ENCODE measurements around the gene SNX3. TPM values are rescaled to one million over a fixed set of nuclear protein-coding genes. Genes with fewer than 3 reads are reported as not detected.

The SNX3 gene
- total RNA-seq, 3 donors from 2014 or later, result 144 to 212 (median 151) TPM

DNA sequence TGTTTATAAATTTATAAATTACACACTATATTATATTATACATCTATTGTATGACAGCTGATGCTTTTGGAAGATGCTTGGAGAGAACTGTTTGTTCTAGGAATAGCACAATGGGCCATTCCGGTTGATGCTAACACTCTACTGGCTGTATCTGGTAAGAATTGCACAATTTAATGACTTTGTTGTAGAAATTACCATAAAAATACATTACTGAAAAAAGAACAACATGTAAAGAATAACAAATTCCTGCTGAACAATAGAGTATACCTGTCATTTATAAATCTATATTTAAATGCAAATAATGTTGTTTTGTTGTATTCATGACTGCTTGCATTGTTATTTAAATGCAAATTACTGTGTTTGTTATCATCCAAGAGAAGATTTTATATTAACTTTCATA lies 80.6 kb downstream of the SNX3 start:
- DNase-seq (ENCODE audit: low spot score in 2 of 2), result no peak
- intact Hi-C loops (cut with DNase I; ENCODE audit: low total_unique reads), result no loop called here
- Histone ChIP-seq H3K36me3 (no peaks in the 10 kb centered on the region), H3K4me1 (no peaks in the 10 kb centered on the region), H3K4me3 (no peak overlapping the region), H3K27me3 (peaks cover 0 to 19% of the 10 kb centered on the region in 2 donors), H3K27ac (no peak overlapping the region), H3K9me3 (no peaks in the 10 kb centered on the region)
- TF ChIP-seq, protein P1, sequence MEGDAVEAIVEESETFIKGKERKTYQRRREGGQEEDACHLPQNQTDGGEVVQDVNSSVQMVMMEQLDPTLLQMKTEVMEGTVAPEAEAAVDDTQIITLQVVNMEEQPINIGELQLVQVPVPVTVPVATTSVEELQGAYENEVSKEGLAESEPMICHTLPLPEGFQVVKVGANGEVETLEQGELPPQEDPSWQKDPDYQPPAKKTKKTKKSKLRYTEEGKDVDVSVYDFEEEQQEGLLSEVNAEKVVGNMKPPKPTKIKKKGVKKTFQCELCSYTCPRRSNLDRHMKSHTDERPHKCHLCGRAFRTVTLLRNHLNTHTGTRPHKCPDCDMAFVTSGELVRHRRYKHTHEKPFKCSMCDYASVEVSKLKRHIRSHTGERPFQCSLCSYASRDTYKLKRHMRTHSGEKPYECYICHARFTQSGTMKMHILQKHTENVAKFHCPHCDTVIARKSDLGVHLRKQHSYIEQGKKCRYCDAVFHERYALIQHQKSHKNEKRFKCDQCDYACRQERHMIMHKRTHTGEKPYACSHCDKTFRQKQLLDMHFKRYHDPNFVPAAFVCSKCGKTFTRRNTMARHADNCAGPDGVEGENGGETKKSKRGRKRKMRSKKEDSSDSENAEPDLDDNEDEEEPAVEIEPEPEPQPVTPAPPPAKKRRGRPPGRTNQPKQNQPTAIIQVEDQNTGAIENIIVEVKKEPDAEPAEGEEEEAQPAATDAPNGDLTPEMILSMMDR (IDR thresholded peaks at IDR 0.05), result no peak
- TF ChIP-seq POLR2AphosphoS5 (IDR thresholded peaks at IDR 0.05) (no peak), POLR2A (IDR thresholded peaks at IDR 0.05) (no peak)

DNA sequence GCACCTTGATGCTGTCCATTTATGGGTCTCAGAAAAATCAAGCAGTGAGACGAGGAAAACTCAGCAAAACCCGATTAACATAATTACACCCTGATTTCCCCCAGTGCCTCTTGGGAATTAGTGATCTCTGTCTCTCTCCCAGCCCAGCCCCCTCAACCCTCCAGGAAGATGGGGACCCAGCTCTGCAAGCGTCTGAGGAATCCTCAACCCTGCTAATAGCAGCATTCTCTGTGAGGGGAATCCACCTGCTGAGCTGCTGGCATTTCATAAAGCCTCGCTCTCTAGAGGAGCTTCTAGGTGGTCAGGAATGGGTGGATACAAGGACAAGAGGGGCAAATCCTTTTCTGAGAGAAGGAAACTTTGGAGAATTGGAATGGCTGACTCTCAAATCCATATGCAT lies 81.1 kb downstream of the SNX3 start:
- Histone ChIP-seq H3K36me3 (no peaks in the 10 kb centered on the region), H3K4me3 (no peak overlapping the region), H3K27me3 (peaks cover 4 to 24% of the 10 kb centered on the region in 2 donors), H3K4me1 (no peaks in the 10 kb centered on the region), H3K9me3 (no peaks in the 10 kb centered on the region), H3K27ac (no peak overlapping the region)
- TF ChIP-seq POLR2A (IDR thresholded peaks at IDR 0.05) (no peak), POLR2AphosphoS5 (IDR thresholded peaks at IDR 0.05) (no peak)
- TF ChIP-seq, protein P1 (IDR thresholded peaks at IDR 0.05), result no peak
- intact Hi-C loops (cut with DNase I; ENCODE audit: low total_unique reads), result no loop called here
- no peak for DNase-seq (ENCODE audit: low spot score in 2 of 2)

DNA sequence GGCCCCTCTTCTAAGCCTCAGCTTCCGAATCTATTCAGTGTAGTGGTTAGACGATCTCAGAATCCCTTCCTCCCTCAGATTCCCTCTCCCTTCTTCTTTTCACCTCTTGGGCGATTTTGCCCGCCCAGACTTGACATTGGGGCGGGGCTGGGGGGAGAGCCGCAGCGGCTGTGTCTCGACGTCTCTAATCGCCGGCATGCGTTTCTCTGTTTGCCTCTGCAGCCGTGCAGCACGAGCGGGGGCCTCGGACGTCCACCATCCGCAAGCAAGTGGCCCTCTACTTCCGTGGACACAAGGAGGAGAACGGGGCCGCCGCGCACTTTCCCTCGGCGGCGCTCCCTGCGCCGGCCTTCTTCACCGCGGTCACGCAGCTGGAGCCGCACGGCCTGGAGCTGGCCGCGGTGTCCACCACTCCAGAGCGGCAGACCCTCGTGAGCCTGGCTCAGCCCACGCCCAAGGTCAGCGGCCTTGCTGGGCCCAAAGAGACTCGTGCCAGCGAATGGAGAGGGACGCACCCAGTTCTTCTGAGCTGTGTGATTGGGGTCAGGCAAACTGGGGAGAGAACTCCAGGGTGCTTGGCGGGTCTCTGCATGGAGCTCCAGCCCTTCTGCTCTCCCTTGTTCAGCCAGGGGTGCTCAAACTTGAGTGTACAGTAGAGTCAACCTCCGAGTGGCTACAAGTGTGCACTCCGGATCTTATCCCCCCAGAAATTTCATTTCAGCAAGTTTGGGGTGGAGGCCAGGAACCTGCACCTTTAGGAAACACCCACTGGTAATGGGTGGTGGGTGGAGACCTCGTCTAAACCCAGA lies 84.4 kb downstream of the SNX3 start:
- Histone ChIP-seq H3K27ac (no peak overlapping the region), H3K4me3 (peak overlapping the region; percentile 1 to 64 (median 43)), H3K27me3 (peaks cover 4 to 41% of the 10 kb centered on the region in 2 donors), H3K4me1 (no peaks in the 10 kb centered on the region), H3K9me3 (no peaks in the 10 kb centered on the region), H3K36me3 (no peaks in the 10 kb centered on the region)
- no peak for TF ChIP-seq POLR2A (IDR thresholded peaks at IDR 0.05)
- TF ChIP-seq, protein P1 (IDR thresholded peaks at IDR 0.05), result no peak
- no peak for TF ChIP-seq POLR2AphosphoS5 (IDR thresholded peaks at IDR 0.05)
- no peak for DNase-seq (ENCODE audit: low spot score in 2 of 2)
- intact Hi-C loops (cut with DNase I; ENCODE audit: low total_unique reads), result no loop called here

DNA sequence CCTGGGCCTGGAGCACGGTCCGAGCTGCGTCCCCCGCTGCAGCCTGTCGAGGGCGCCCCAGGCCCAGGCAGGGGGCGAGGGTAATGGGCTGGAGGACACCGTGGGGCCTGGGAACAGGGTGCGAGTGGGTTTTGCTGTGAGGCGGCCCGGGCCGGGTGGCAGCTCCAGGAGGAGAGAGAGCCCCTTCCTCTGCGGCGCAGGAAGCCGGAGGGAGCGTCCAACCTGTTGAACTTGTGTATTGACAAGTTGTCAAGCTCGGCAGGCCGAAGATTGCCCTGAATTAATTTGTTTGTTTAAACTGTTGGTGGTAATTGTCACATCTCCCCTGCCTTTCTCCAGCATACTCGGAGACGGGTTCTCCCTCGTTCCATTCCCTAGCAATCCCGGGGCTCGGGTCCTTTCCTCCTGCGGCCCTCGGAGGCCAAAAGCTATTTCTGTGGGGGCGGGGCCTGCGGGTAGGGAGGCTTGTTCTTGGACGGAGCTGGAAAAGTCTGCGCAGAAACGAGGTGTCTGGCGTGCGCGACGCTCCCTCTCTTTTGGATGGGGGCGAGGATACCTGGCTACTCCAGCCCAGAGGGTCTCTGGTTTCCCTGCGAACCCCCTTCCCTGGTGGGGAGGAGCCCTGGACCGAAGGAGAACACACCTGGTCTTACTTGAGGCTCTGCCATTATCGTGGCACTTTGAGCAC lies 85.1 kb downstream of the SNX3 start:
- no peak overlapping the region for H3K27ac ChIP-seq
- TF ChIP-seq POLR2AphosphoS5 (IDR thresholded peaks at IDR 0.05) (no peak), POLR2A (IDR thresholded peaks at IDR 0.05) (no peak)
- TF ChIP-seq, protein P1 (IDR thresholded peaks at IDR 0.05), result no peak
- no peaks in the 10 kb centered on the region for H3K4me1 ChIP-seq
- peaks cover 4 to 48% of the 10 kb centered on the region in 2 donors for H3K27me3 ChIP-seq
- no peaks in the 10 kb centered on the region for H3K36me3 ChIP-seq
- DNase-seq (ENCODE audit: low spot score in 2 of 2), result no peak
- H3K4me3 ChIP-seq, result peak overlapping the region; percentile 1 to 64 (median 43)
- H3K9me3 ChIP-seq, result no peaks in the 10 kb centered on the region
- intact Hi-C loops (cut with DNase I; ENCODE audit: low total_unique reads), result no loop called here

DNA sequence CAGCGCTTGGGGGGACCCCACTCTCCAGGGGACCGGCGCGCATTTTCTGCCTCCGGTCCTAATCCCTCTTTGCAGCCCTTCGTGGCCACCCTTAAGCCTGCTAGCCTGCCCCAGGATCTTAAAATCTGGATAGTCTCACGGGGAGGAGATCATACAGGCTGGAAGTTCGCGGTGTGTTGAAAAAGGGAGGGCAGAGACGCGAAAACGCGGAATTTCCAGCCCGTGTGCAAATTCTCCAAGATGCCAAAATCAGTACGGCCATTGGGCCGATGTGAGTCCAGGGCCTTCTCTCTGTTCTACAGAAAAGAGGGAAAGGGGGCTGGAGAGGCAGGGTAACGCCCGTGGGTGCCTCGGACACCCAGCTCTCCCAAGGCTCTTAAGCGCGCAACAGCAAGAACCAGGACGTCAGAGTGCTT lies 85.7 kb downstream of the SNX3 start:
- intact Hi-C loops (cut with DNase I; ENCODE audit: low total_unique reads), result no loop called here
- peaks cover 4 to 53% of the 10 kb centered on the region in 2 donors for H3K27me3 ChIP-seq
- no peak for DNase-seq (ENCODE audit: low spot score in 2 of 2)
- no peak overlapping the region for H3K27ac ChIP-seq
- H3K36me3 ChIP-seq, result no peaks in the 10 kb centered on the region
- TF ChIP-seq, protein P1 (IDR thresholded peaks at IDR 0.05), result no peak
- TF ChIP-seq POLR2A (IDR thresholded peaks at IDR 0.05), result no peak
- H3K9me3 ChIP-seq, result no peaks in the 10 kb centered on the region
- peak overlapping the region in 2 of 3 donors; percentile 43 to 64 for H3K4me3 ChIP-seq
- no peaks in the 10 kb centered on the region for H3K4me1 ChIP-seq
